GM04504 (cell line): Measurements from ENCODE around the gene WIF1.

ENCODE experiments used
- DNase-seq: peaks from one replicate; pipeline ENCODE4 v3.0.0-alpha.2; 2012; ENCODE audit warnings: low read depth

The WIF1 gene

DNA sequence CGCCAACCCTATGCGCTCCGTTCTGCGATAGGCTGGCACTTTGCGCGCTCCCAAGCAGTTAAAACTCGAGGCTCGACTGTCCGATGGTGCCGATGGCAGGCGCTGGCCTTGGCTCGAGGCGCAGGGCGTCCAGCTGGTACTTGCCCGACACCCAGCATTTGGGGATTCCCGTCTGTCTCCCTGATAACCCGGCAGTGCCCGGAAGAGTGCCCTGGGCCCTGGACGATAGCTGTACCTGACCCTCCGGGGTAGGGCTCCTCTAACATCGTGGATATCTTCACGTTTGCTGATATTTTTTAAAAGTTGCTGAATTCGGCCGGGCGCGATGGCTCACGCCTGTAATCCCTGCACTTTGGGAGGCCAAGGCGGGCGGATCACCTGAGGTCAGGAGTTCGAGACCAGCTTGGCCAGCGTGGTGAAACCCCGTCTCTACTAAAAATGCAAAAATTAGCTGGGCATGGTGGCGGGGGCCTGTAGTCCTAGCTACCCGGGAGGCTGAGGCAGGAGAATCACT, 908 bp upstream of the WIF1 start:
- DNase-seq: no peak

DNA sequence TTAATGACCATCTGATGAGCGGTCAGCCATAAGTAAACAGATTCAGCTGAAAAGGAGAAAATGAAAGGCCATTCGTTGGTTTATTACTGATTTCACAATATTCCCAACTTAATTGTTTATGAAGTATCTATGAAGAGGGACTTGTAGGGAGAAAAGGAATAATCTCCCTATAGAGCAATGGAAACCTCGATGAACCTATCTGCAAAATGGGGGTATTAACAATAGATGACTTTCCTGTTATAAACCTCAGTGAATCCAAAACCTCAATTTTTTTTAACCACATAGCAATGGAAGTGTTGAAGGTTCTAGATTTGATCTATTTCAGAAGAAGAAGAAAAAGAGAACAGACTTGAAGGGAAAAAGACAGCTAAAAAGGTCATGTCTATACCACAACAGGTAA, 2.0 kb downstream of the WIF1 start:
- no peak for DNase-seq

DNA sequence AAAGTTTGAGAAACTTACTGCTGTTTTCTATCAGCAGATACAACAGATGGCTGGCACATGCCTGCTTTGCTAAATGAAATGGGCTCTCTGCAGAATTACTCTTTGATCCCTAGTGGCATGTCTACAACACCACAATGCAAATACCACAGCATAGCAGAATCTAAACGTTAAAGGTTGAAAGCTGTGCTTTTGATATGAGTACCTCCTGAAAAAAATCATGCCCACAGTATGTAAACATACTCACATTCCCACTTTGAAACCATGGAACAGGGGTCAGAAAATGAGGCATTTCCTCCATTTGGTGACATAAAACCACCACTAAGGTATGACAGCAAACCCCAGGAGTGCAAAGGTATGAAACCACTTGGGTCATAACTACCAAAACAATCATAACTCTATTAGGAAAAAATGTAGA, 7.5 kb downstream of the WIF1 start:
- DNase-seq: no peak

DNA sequence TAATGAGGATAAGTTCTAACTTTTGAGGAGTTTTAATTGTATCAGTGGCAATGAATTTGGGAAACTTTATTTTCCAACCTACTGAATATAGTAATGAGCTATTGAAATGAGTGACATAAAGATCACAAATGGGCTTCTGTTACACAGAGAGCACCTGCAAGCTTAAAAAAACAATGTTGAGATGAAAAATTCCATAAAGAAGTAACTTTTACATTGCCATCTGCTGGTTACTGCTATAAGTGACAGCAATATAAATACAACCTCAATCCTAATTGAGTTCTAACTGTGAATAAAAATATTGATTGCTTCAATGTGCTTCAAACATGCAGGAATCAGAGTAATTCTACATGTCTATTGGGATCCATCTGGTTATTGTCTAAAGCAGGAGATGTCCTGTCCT, 14.2 kb downstream of the WIF1 start:
- no peak for DNase-seq

DNA sequence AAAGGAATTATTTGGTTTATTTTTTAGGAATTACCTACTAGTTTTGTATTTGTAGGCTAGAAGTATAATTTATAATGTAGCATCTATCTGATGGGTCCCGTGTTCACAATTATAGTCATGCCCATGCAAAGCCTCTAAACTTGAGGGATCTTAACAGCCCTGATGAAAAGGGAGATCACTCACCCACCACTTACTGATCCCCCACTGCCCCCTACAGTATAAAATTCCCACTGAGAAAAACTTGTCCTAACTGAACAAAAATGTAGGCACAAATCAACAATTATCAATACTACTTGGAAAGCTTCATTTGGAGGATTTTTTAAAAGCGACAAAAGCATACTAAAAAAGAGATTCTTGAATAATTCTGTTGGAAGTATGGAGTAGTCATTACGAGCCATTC, 21.0 kb downstream of the WIF1 start:
- DNase-seq: no peak

DNA sequence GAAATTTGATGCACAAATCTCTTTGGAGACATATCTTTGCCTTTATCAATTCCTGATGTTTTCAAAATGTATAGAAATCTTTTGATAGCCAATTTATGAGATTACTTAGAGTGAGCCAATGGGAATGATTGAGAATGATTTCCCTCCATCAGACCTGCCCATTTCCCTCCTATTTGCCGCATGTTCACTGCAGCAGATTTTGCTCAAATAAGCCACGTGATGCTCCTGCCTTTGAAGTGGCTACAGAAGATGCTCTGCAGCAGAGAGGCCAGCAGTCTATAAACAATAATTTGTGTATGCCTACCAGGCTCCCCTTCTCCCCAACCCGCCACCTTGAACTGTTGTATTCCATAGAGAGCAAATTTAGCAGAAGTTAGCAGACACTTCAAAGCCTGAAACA, 21.9 kb downstream of the WIF1 start:
- DNase-seq: no peak

DNA sequence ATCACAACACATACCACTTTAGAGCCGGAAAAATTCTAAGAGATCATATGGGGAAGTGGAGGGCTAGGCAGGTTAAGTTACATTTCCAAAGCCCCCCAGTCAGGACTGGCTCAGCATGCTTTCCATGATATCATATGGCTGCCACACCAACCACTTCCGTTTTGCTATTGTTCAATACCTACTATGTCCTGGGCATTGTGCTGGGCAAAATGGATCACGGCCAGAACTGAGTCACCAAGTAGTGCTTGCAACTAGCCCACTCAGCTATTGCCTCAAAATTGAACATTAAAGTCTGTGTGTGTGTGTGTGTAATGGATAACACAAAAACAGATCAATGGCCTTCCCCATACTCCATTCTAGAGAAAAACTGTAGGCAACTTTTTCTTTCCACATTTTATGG, 22.7 kb downstream of the WIF1 start:
- no peak for DNase-seq

DNA sequence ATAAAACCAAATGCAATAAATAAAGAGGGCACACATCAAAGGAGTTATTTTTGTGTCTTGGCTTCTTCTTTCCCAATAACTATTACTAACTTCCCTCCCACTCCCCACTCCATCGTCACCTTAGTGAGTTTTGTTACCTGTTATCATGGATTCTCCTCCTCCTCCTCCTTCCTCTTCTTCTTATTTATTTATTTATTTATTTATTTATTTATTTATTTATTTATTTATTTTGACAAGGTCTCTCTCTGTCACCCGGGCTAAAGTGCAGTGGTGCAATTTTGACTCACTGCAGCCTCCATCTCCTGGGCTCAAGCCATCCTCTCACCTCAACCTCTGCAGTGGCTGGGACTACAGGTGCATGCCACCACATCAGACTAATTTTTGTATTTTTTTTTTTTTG, 26.4 kb downstream of the WIF1 start:
- no peak for DNase-seq

DNA sequence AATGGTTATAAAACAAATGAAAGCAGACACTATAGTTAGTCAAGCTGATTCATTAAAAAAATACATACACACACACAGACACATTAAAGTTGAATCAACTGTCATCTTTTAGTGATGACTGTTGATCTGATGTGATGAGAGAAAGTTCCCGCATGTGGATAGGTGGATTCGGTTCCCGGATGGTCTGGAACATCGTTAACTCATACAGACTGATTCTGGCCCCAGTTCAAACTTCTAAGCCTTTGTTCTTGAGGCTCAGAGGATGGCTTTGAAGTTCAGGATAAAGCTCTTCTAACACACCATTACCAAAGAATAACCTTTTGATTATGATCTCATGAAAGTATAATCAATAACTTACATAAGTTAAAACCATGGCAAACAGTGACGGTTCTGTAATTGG, 27.5 kb downstream of the WIF1 start:
- DNase-seq: no peak

DNA sequence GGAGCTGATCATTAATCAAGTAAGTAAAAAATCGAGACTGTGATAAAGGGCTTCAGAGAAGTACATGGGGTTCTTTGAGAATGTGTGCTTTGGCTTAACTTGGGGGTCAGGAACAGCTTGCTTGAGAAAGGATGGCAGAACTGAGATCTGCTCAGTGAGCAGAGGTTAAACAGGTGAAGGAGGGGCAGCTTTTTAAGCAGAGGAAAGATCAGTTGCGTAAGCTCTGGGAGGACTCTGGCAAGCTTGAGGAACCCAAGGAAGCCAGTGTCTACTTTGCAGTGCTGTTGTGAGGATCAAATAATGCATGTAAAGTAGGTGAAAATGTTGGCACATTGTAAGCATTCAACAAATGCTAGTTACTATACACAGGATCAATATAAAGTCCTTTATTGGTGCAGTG, 30.6 kb downstream of the WIF1 start:
- DNase-seq: no peak

DNA sequence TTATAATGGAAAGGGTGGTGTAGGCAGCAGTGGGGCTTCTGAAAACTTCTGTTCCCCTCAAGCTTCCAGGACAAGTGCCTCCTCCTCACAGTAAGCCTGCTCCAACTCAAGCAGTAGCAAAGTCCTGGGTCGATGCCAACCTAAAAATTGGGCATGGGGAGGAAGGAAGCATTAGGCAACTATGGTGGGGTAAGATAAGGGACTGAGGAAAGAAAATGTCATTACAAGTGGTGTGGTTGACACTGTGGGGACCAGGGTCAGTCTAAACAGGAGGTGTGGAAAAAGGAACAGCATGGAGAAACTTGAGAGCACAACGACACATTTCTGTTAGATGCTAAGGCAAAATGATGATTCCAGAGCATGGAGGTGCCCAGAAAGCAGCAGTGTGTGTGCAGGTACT, 34.9 kb downstream of the WIF1 start:
- DNase-seq: no peak

DNA sequence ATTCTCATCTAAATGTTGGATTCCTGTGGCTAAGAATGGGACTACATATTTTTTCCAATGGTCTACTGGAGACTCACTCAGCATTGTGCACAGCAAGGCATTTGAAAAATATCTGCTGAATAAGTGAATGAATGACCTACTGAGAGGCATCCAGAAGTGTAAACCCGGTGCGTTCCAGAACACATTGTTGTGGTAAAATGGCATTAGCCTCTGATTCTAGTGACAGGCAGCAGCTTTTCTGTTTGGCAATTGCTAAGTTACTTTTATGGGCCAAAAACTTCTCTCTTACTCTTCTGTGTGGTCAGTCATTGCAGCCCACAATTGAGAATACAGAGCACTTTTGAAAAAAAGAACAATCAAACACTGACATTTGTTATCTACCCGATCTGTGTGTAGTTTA, 36.5 kb downstream of the WIF1 start:
- no peak for DNase-seq

DNA sequence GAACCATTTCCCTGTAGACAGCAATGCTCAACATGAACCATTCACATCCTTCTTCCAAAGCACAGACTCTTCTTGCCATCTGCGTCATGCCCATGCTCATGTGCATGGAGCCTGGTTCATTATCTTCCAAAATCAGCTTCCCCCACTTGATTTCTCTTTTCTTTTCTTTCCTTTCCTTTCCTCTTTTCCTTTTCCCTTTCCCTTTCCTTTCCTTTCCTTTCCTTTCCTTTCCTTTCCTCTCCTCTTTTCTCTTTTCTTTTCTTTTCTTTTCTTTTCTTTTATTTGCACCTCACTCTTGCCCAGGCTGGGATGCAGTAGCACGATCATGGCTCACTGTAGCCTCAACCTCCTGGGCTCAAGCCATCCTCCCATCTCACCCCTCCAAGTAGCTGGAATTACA, 37.5 kb downstream of the WIF1 start:
- no peak for DNase-seq

DNA sequence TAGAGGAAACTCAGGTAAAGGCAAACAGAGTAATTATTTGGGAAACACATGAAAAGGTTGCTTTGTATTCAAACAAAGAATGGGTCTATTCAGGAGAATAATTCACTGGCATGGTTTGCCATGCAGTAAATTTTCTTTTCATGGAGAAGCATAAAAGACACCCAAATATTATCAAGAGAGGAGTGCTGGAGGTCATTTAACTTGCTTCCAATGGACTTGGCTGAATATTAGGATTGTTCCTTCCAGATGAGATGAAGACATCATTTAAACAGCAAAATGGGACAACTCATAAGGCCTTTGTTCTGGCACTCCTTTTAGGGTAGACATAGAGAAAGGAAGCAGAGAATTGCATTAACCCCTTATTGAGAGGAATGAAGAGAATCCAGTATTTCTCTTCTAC, 38.7 kb downstream of the WIF1 start:
- DNase-seq: no peak

DNA sequence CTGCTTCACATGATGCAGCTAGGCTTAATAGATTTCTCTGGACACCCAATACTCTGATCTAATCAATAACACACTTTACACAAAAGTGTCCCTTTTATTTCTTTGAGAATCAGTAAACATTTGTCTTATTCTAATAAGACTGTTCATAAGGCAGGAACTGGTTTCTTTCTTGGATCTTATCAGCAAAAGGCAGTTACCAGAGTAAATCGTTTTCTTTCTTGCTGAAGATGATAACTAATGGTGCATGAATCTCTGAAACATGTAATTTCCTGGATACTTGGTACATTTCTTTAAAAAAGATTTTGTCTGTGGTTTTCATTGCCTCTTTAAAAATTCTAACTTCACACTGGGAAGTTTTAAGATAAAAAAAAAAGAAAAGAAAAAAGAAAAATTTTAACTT, 39.6 kb downstream of the WIF1 start:
- DNase-seq: no peak

DNA sequence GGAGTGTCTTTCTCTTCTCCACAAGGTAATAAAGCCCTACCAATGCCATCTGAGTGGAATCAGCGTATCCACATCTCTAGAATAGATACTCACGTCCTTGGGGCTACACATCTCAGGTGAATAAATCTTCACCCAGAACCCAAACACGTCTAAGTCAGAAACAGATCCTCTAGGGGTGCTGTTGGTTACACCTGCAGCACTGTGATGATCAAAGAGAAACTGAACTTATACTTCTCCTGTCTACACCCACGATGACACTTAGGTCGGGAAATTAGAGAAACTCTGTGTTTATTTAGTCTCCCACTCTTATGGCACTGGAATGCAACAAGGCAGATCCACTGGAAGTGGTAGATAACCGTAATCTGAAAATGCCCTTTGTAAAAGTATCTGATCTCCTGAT, 46.2 kb downstream of the WIF1 start:
- DNase-seq: no peak

DNA sequence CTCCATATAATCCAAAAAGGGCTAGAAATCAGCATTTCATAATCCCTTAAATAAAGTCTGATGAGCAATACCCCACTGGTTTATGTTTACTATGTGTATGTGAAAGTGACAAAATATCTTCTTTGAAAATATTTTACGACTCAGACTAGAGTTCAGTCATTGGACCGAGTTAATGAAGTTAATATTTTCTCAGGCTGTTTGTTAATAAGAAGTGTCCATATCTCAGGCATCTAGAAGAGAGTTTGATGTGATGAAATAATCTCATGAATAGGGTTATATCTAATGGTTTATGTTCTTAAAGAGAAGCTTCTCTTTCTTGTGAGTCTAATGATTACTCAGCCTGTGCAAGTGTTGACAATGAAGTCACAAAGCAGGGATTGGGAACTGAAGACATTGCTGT, 51.8 kb downstream of the WIF1 start:
- DNase-seq: no peak

DNA sequence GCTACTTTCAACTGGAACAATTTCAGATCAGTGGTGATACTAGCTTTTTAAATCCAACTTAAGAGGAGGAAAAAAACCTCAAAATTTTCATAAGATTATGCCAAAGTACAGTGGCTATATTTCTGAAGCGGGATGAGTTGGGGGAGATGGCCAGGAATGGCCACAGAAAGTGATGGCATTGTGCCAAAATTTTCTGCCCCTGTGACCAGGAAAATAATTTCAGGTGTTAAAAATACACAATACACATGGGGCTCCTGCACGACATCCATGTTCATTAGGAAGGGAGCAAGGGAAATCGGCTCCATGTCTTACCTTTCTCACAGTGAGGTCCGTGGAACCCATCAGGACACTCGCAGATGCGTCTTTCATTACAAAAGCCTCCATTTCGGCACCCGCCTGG, 53.7 kb downstream of the WIF1 start:
- DNase-seq: no peak

DNA sequence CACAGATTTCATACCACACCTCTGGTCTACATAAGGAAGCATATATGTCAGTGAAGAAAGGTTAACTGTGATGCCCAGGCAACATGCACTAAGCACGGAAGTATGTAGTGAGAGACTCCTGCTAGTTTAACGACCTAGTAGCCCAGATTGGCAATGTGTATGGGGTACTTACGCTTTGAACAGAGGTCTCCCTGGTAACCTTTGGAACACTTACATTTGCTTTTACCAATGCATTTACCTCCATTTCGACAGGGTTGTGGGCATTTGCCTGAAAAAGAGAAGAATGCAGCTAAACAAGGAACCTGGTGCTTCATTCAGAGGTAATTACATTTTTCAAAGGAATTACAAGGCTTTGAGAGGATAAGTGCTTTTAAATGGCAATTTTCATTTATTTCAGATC, 65.2 kb downstream of the WIF1 start:
- DNase-seq: no peak

DNA sequence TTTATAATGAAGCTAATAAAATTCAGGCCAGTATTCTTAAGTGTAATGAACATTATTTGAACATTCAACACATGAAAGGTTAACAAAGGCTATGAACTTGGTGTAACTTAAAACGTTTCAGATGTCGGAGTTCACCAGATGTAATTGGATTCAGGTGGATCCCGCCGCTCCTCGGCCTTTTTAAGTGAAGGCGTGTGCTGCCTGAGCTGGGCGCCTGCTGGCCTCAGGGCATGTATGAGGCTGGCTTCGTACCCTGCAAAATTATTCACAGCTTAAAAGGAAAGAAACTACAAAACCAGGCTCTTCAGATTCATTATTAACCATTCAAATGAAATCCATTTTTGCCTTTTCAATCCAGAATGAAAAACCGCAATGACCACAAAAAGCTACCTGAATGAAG, 69.9 kb downstream of the WIF1 start:
- no peak for DNase-seq

DNA sequence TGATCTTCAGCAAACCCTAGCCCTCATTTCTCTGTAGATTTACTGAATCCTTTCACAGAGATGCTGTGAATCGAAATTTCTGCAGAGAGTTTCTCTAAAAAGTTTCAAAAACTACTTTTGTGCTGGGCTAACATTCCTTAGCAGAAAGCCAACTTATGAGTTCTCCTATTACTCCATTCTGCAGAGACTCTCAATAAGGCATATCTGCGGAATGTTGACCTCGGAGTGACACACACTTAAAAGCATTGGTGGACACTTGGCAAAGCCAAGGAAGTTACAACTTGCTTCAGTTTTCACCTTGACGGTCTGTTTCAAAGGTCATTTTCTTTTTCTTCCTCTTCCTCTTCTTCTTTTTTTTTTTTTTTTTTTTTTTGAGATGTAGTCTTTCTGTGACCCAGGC, 75.8 kb downstream of the WIF1 start:
- DNase-seq: no peak

DNA sequence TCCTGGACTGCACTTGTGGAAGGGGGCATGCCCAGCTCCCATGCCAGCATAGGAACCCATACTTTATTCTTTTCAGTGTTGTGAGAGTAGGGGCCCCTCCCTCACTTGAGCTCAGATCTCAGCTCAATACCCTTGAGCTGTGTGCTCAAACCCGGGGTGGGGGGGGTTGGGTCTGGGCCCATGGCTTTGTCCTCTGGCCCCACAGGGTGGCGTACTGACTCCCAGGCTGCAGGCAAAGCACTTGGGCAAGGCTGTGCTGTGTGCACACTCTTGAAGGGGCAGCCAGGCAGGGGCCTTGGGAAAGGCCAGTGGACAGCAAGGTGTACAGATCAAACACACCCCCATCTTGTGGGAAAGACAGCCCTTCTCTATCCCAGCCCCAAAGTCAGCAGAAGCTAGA, 81.8 kb downstream of the WIF1 start:
- DNase-seq: no peak

DNA sequence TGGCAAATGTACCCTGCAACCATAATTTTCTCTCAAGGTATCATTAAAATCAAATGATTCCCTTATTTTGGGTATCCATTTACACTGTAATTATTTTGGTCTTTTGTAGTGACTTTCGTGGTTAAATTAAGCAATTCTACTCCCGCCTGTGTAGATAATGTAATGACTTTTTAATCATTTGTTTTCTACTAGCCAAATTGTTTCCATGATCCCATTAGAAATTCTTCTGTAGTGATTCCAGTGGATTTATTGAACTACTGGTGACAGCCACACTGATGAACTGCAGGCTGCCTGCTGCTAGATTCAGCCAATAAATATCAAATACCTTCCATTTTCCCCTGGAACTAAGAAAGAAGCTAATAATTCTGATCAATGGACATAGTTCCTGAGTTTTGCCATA, 96.0 kb downstream of the WIF1 start:
- DNase-seq: no peak

DNA sequence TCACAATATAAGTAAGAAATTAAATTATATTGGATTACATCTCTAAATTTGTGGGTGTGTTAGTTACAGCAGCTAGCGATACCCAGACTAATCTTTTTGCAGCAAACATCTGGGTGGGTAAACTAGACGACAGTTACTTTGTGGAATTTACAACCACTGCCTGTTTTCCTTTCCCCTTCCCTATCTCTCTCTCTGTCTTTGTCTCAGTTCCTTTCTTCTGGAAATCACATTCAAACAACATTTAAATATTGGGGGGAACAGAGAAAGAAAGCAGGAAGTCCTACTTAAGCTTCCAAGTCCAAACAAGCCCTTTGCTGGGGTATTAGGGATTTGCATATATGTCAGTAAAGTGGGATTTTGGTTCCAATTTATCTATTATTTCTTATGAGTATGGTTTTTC, 97.6 kb downstream of the WIF1 start:
- DNase-seq: no peak

DNA sequence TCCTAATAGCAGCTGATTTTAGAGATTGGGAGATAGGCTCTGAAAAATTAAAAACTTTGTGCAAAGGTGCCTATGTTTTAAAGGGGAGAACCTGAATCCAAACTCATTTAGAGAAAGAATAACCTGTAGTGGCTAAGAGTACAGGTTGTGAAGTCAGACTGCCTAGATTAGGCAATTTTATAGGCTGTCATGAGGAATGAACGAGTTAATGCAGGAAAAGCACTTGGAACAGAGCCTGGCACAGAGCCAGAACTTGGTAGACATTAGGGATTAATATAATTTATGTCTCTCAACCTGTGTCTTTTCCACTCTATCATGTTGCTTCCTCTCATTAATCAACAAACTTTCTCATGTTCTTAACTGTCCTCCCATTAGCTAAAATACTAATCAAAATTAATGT, 98.1 kb downstream of the WIF1 start:
- DNase-seq: no peak
